Measurements from ENCODE around the gene OGA. TPM values are rescaled to one million over a fixed set of nuclear protein-coding genes. Genes with fewer than 3 reads are reported as not detected.
A peak's percentile ranks its signal among the peaks of the same experiment; 100 is the strongest.

OGA gene
- total and polyA plus RNA-seq, 5 experiments from 2014 or later, result 35.7 to 406 (median 43.7) TPM

GRCh38 chr10:101843032-101844021 is 25.1 kb upstream of the OGA start, which contains the start of gene KCNIP2:
Gene KCNIP2, minus strand, starts transcription at chr10:101843800. Its CDS starts 232 bp downstream, at chr10:101843568.
- Mint-ChIP-seq H3K36me3 (peaks cover 8 to 32% (median 16%) of the 10 kb centered on the region in 3 donors), H3K4me1 (peaks cover 38 to 67% (median 53%) of the 10 kb centered on the region in 4 donors), H3K27me3 (peaks cover 0 to 4% (median 3%) of the 10 kb centered on the region in 5 donors), H3K4me3 (peak within 1 kb of the TSS; percentile 61 to 82 (median 74)), H3K9me3 (no peaks in the 10 kb centered on the region), H3K27ac (peak within 1 kb of the TSS in 4 of 10 donors; percentile 31 to 81 (median 68))
- DNase-seq (peak in 9 of 10 donors; percentile 41 to 80 (median 59)), ATAC-seq (peak; percentile 58 to 65)
- POLR2A ChIA-PET, result interaction anchor here (0.6 kb wide), 1 partner anchor 489 kb away, joined by 6 read pairs; no protein-coding TSS in a partner anchor

- Mint-ChIP-seq H3K4me1 (peaks cover 38 to 67% (median 53%) of the 10 kb centered on the region in 4 donors), H3K36me3 (peaks cover 0 to 17% (median under 1%) of the 10 kb centered on the region in 3 donors), H3K4me3 (peak overlapping the region in 7 of 10 donors; percentile 27 to 94 (median 74)), H3K27ac (no peak overlapping the region), H3K9me3 (no peaks in the 10 kb centered on the region), H3K27me3 (peaks cover 0 to 4% (median 3%) of the 10 kb centered on the region in 5 donors)
- ATAC-seq (no peak), DNase-seq (no peak)
- POLR2A ChIA-PET, result interaction anchor here (0.6 to 3.6 kb wide), 5 partner anchors 11 to 228 kb away, joined by 4 to 50 read pairs (median 5); partner anchors contain the start of genes NPM3 and OGA
These were observed 23.6 kb upstream of the OGA start for GRCh38 chr10:101841826-101842225.

GRCh38 chr10:101840741-101841453 is 22.7 kb upstream of the OGA start:
- ATAC-seq (peak; percentile 58 to 59), DNase-seq (peak; percentile 39 to 79 (median 60))
- POLR2A ChIA-PET, result interaction anchor here (0.6 to 3.6 kb wide), 7 partner anchors 10 to 229 kb away, joined by 3 to 50 read pairs (median 5); partner anchors contain the start of genes ARMH3, NPM3 and OGA
- H3K4me1 Mint-ChIP-seq, result peaks cover 40 to 71% (median 55%) of the 10 kb centered on the region in 4 donors
- H3K27ac Mint-ChIP-seq, result peak overlapping the region in 7 of 10 donors; percentile 47 to 84 (median 68)
- no peaks in the 10 kb centered on the region for H3K9me3 Mint-ChIP-seq
- H3K36me3 Mint-ChIP-seq, result peaks cover 0 to 9% (median 0%) of the 10 kb centered on the region in 3 donors
- peaks cover 0 to 4% (median 3%) of the 10 kb centered on the region in 5 donors for H3K27me3 Mint-ChIP-seq
- peak overlapping the region; percentile 72 to 94 (median 90) for H3K4me3 Mint-ChIP-seq

- DNase-seq (no peak), ATAC-seq (no peak)
- Mint-ChIP-seq H3K27ac (peak overlapping the region in 5 of 10 donors; percentile 47 to 84 (median 49)), H3K4me3 (peak overlapping the region; percentile 72 to 94 (median 90)), H3K9me3 (no peaks in the 10 kb centered on the region), H3K4me1 (peaks cover 41 to 73% (median 59%) of the 10 kb centered on the region in 4 donors), H3K27me3 (peaks cover 0 to 4% (median 3%) of the 10 kb centered on the region in 5 donors), H3K36me3 (peaks cover 0 to 2% (median 0%) of the 10 kb centered on the region in 3 donors)
- POLR2A ChIA-PET, result interaction anchor here (0.8 to 3.6 kb wide), 5 partner anchors 10 to 216 kb away, joined by 3 to 50 read pairs (median 3); partner anchors contain the start of genes ARMH3, NPM3 and OGA
These were observed 21.9 kb upstream of the OGA start for GRCh38 chr10:101840102-101840684.

GRCh38 chr10:101839416-101840063 is 21.3 kb upstream of the OGA start:
- POLR2A ChIA-PET, result interaction anchor here (1.0 to 3.6 kb wide), 4 partner anchors 10 to 216 kb away, joined by 3 to 50 read pairs (median 4); partner anchors contain the start of genes ARMH3, NPM3 and OGA
- peak; percentile 26 to 61 for ATAC-seq
- H3K27me3 Mint-ChIP-seq, result peaks cover 0 to 4% (median 3%) of the 10 kb centered on the region in 5 donors

GRCh38 chr10:101839002-101839401 is 20.8 kb upstream of the OGA start:
- Mint-ChIP-seq H3K27me3 (peaks cover 0 to 4% (median 2%) of the 10 kb centered on the region in 5 donors), H3K36me3 (no peaks in the 10 kb centered on the region), H3K4me1 (peaks cover 46 to 73% (median 59%) of the 10 kb centered on the region in 4 donors), H3K9me3 (no peaks in the 10 kb centered on the region), H3K27ac (peak overlapping the region in 1 of 10 donors; percentile 34), H3K4me3 (peak overlapping the region; percentile 43 to 91 (median 76))
- POLR2A ChIA-PET, result interaction anchor here (1.1 to 3.6 kb wide), 3 partner anchors 9 to 55 kb away, joined by 3 to 50 read pairs (median 3); partner anchors contain the start of genes NPM3 and OGA
- DNase-seq, result no peak
- no peak for ATAC-seq

More at GRCh38 chr10:101839416-101840063, 21.3 kb upstream of the OGA start:
- no peaks in the 10 kb centered on the region for H3K9me3 Mint-ChIP-seq
- peak overlapping the region in 3 of 10 donors; percentile 34 to 43 (median 39) for H3K27ac Mint-ChIP-seq
- DNase-seq, result peak in 6 of 10 donors; percentile 28 to 70 (median 54)
- H3K4me1 Mint-ChIP-seq, result peaks cover 47 to 73% (median 59%) of the 10 kb centered on the region in 4 donors
- peak overlapping the region; percentile 62 to 91 (median 76) for H3K4me3 Mint-ChIP-seq
- no peaks in the 10 kb centered on the region for H3K36me3 Mint-ChIP-seq

GRCh38 chr10:101838416-101838970 is 20.2 kb upstream of the OGA start:
- H3K27ac Mint-ChIP-seq, result no peak overlapping the region
- DNase-seq, result no peak
- POLR2A ChIA-PET, result interaction anchor here (1.0 kb wide), 1 partner anchor 20 kb away, joined by 3 read pairs; the partner anchor contains the start of gene OGA
- H3K36me3 Mint-ChIP-seq, result no peaks in the 10 kb centered on the region
- no peaks in the 10 kb centered on the region for H3K9me3 Mint-ChIP-seq
- ATAC-seq, result no peak
- peaks cover 0 to 4% (median 2%) of the 10 kb centered on the region in 5 donors for H3K27me3 Mint-ChIP-seq
- H3K4me3 Mint-ChIP-seq, result peak overlapping the region in 7 of 10 donors; percentile 43 to 91 (median 78)
- peaks cover 51 to 74% (median 63%) of the 10 kb centered on the region in 4 donors for H3K4me1 Mint-ChIP-seq

- POLR2A ChIA-PET, result interaction anchor here (1.0 kb wide), 1 partner anchor 20 kb away, joined by 3 read pairs; the partner anchor contains the start of gene OGA
- peaks cover 53 to 73% (median 66%) of the 10 kb centered on the region in 4 donors for H3K4me1 Mint-ChIP-seq
- no peaks in the 10 kb centered on the region for H3K36me3 Mint-ChIP-seq
- H3K27ac Mint-ChIP-seq, result no peak overlapping the region
- H3K27me3 Mint-ChIP-seq, result peaks cover 0 to 3% (median under 1%) of the 10 kb centered on the region in 5 donors
- no peak for ATAC-seq
- no peaks in the 10 kb centered on the region for H3K9me3 Mint-ChIP-seq
- no peak overlapping the region for H3K4me3 Mint-ChIP-seq
- no peak for DNase-seq
These were observed 19.5 kb upstream of the OGA start for GRCh38 chr10:101837748-101838147.

- Mint-ChIP-seq H3K4me3 (no peak overlapping the region), H3K27ac (peak overlapping the region in 1 of 10 donors; percentile 48), H3K4me1 (peaks cover 49 to 70% (median 63%) of the 10 kb centered on the region in 4 donors), H3K36me3 (peaks cover 0 to 1% (median 0%) of the 10 kb centered on the region in 3 donors), H3K9me3 (peaks cover 0 to 4% (median 0%) of the 10 kb centered on the region in 9 donors), H3K27me3 (peaks cover 0 to 2% (median 0%) of the 10 kb centered on the region in 5 donors)
- DNase-seq, result no peak
- ATAC-seq, result no peak
- POLR2A ChIA-PET, result interaction anchor here (0.6 to 3.0 kb wide), 3 partner anchors 17 to 563 kb away, joined by 3 to 18 read pairs (median 5); partner anchors contain the start of gene OGA
These were observed 17.1 kb upstream of the OGA start for GRCh38 chr10:101835362-101835761.

GRCh38 chr10:101834341-101834740 is 16.1 kb upstream of the OGA start:
- POLR2A ChIA-PET, result interaction anchor here (3.0 kb wide), 1 partner anchor 16 kb away, joined by 18 read pairs; the partner anchor contains the start of gene OGA
- no peak for ATAC-seq
- peak overlapping the region in 5 of 10 donors; percentile 4 to 61 (median 20) for H3K4me3 Mint-ChIP-seq
- H3K36me3 Mint-ChIP-seq, result peaks cover 0 to 1% (median 0%) of the 10 kb centered on the region in 3 donors
- H3K27me3 Mint-ChIP-seq, result peaks cover 0 to 3% (median 0%) of the 10 kb centered on the region in 5 donors
- H3K27ac Mint-ChIP-seq, result peak overlapping the region in 4 of 10 donors; percentile 23 to 83 (median 80)
- no peak for DNase-seq
- peaks cover 0 to 5% (median 0%) of the 10 kb centered on the region in 9 donors for H3K9me3 Mint-ChIP-seq
- peaks cover 49 to 69% (median 64%) of the 10 kb centered on the region in 4 donors for H3K4me1 Mint-ChIP-seq

All from naive thymus-derived CD8-positive, alpha-beta T cell (primary cell).